GM12891 (cell line): Measurements from ENCODE around the gene ADAM15.
A peak's percentile ranks its signal among the peaks of the same experiment; 100 is the strongest.

Source experiments
- DNase-seq: peaks from one replicate; pipeline ENCODE4 v3.0.0; 2011; ENCODE audit warnings: low spot score; ENCODE audit not compliant: insufficient read length
- FAIRE-seq: peaks from 2 replicates; lab custom pipeline; 2011; peaks lifted over from hg19 to GRCh38; lab: Jason Lieb, UNC
- PAX5 ChIP-seq: IDR thresholded peaks from 2 replicates; pipeline ENCODE4 v1.6.1; 2011; ENCODE audit warnings: low read length, moderate library complexity, mild to moderate bottlenecking; ENCODE audit not compliant: insufficient read depth, severe bottlenecking
- POLR2A ChIP-seq: IDR thresholded peaks from 2 replicates; pipeline ENCODE4 v1.6.1; 2011; ENCODE audit warnings: low read depth, low read length, control low read depth
- POLR2AphosphoS5 ChIP-seq: IDR thresholded peaks from 2 replicates; pipeline ENCODE4 v1.6.1; 2011; ENCODE audit warnings: low read depth, low read length, control low read depth
- POU2F2 ChIP-seq: IDR thresholded peaks from 2 replicates; pipeline ENCODE4 v1.6.1; 2011; ENCODE audit warnings: low read depth, mild to moderate bottlenecking, control low read depth, low read length, moderate library complexity
- SPI1 ChIP-seq: IDR thresholded peaks from 2 replicates; pipeline ENCODE4 v1.6.1; 2011; ENCODE audit warnings: low read depth, low read length, control low read depth
- TAF1 ChIP-seq: IDR thresholded peaks from 2 replicates; pipeline ENCODE4 v1.6.1; 2011; ENCODE audit warnings: low read depth, low read length, control low read depth

Gene ADAM15

GRCh38 chr1:155006601-155007101, 44.5 kb upstream of the ADAM15 start:
- no peak for DNase-seq
- peak; percentile 88 for FAIRE-seq
- no peak for TF ChIP-seq SPI1
- no peak for TF ChIP-seq POLR2AphosphoS5
- no peak for TF ChIP-seq PAX5

DNA sequence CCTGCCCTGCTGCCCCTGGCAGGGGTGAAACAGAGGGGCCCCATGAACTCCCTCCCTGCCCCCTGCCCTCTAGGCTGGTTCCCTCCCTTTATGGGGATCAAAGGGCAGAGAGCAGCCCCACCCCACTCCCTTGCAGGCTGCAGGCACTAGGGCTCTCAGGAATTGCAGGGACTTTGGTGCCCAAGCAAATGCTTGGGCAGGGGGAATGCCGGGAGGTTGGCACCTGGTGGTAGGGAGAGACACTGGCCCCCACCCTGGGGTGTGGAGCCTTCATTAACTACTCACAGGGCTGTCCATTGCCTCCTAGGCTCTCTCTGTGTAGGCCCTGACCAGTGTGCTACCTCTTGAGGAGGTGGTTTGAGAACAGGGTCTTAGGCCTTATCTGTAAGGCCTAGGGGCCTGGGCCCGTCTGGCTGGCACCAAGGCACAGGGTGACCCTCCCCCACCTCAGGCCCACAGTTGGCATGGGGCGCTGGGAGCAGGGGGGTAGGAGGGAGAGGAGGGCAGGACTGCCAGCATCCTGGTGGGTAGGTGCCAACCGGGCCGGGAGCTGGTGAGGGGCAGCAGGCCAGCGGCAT, 43.8 kb upstream of the ADAM15 start:
- FAIRE-seq (no peak), DNase-seq (no peak)
- TF ChIP-seq SPI1 (no peak), PAX5 (no peak), POLR2AphosphoS5 (no peak), POLR2A (no peak), TAF1 (no peak), POU2F2 (no peak)

DNA sequence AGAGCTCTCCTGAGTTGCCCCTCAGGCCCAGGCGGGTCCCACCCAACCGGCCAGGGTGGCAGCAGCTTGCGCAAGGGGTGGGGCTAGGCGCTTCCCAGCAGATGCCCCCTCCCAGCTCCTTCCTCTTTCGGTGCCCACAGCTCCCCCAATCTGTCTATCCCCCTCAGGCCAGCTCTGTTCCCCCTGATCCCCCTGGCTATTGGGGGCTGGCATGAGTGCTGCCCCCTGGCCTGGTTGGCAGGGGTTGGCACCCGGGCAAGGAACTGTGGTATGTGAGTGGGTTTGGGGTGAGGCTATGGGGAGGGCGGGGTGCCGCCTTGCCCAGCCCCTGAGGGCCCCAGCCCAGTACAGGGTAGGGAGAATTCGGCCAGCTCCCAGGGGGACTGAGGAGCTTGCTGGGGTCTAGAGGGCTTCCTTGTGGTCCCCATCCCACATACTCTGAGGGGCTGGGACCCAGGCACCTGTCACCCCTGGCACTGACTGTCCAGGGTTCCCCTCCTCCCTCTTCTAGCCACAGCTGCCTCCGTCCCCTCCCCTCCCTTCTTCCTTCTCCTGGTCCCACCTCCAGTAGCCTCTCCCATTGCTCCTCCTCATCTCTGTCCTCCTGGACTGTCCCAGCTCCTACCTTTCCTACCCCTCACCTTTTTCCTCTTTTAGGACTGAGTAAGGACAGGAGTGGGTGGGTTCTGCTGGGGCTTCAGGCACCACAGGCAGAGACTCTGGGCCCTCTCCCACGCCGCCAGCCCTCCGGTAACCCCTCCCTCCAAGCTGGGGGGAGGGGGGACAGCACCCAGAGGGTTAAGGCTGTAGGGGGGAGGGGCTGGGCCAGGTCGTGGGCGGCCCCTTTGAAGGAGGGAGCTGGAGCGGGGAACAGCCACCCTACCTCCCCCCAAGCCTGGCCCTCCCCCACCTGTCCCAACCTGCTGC, 42.8 kb upstream of the ADAM15 start:
- TF ChIP-seq POLR2A = no peak
- TF ChIP-seq TAF1 = no peak
- TF ChIP-seq POU2F2 = no peak
- no peak for TF ChIP-seq SPI1
- no peak for TF ChIP-seq PAX5
- no peak for TF ChIP-seq POLR2AphosphoS5
- DNase-seq (no peak), FAIRE-seq (no peak)

DNA sequence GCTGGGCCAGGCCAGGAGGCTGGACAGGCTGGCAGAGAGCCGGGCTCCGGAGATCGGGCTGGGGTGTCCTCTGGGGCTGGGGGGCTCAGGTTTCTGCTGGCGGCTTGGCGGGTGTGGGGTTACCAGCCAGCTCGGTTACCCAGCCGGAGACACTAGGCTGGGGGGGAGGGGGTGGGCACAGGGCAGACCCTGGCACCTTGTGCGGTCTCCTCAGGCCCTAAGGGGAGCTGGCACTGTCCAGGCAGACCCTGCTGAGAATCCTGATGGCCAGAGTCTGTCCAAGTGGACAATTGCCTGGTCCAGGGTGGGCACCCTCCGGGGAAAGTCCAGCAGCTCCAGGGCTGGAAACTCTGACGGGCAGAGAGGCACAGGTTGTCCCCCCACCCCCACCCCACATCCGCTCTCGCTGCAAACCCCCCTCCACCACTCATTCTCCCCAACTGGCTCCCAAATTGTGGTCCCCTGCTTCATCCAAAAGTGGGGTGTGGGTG, 41.9 kb upstream of the ADAM15 start:
- TF ChIP-seq SPI1 (no peak), POLR2A (no peak), PAX5 (no peak), POU2F2 (no peak)
- FAIRE-seq (no peak), DNase-seq (no peak)

DNA sequence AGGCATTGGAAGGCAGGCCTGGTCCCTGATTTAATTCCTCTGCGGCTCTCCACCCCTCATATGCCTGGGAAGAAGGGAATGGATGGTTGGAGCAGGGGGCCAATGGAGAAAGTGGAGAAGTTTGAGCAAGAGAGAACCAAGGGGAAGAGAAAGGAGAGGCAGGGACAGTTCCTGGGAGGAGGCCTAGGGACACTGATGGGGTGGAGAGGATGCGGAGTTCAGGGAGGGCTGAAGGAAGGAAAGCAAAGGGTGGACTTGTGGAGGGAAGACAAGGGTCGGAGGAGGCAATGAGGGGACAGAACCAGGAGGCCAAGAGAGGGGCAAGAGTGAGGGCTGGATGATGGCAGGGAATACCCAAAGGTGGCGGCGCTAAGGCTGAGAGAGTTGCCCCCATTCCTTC, 41.4 kb upstream of the ADAM15 start:
- FAIRE-seq (no peak), DNase-seq (no peak)
- TF ChIP-seq POLR2A (no peak), SPI1 (no peak), PAX5 (no peak), POU2F2 (no peak)

DNA sequence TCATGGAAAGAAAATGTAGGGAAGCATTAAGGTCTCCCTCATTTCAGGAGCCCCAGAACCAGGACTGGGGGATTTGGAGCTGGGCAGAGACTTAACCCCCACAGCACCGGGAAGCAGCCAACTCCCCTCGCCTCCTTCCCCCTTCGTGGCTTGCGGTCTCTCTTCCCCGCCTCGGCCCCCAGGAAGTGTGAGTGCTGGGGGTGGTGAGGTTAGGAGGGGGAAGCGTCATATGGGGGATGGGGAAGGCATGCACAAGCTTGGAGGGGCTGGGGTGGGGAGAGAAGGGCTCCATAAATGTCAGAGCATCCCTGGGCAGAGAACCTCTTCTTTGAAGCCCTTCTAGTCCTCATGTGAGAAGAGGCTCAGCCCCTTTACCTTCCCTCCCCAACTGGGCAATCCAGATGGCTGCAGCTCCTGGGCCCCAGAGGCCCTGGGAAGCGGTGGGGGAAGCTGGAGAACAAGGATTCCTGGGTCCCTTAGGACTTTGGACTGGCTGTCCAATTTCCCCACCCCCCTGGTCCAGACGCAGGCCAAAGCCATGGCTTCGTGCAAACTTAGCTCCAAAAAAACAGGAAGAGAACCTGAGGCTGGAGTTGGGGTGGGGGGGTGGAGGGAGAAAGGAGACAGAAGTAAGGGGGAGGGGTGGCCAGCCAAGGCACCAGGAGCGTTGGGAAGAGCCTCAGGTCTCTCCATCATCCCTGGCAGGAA, 40.8 kb upstream of the ADAM15 start:
- FAIRE-seq = peak; percentile 60
- no peak for DNase-seq

GRCh38 chr1:155011004-155011416, 40.1 kb upstream of the ADAM15 start:
- FAIRE-seq = no peak
- no peak for DNase-seq

More for the DNA sequence above, 40.8 kb upstream of the ADAM15 start:
- TF ChIP-seq TAF1 (no peak), PAX5 (no peak), SPI1 (no peak), POLR2AphosphoS5 (no peak), POLR2A (no peak), POU2F2 (no peak)

DNA sequence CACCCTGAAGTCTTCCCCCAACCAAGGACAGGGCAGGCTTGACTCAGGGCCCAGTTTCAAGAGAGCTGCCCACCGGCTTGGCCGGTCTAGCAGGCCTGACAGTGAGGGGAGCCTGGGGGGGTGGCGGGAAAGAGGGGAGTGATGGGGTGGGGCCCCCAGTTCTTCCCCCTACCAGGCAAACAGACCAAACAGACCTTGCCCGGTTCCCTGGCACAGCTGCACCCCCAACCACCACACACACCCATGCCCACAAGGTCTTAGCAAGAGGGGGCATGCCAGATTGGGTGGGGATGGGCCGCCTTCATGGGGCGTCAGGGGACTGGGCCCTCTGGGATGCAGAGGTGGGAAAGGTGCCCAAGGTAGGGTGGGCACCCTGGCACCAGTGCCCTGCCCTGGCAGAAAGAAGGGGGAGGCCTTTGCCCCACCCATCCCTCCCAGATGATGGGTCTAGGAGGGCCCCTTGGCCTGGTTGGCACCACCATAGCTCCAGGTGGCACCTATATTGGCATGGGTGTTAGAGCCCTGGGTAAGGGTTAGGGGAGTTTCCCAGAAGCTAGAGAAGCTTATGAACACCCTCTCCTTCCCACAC, 39.6 kb upstream of the ADAM15 start:
- no peak for DNase-seq
- TF ChIP-seq POLR2A (no peak), POU2F2 (no peak), SPI1 (no peak), POLR2AphosphoS5 (no peak), TAF1 (no peak), PAX5 (no peak)
- no peak for FAIRE-seq

More at GRCh38 chr1:155011004-155011416, 40.1 kb upstream of the ADAM15 start:
- TF ChIP-seq POLR2A (no peak), TAF1 (no peak), POU2F2 (no peak), SPI1 (no peak), POLR2AphosphoS5 (no peak), PAX5 (no peak)

DNA sequence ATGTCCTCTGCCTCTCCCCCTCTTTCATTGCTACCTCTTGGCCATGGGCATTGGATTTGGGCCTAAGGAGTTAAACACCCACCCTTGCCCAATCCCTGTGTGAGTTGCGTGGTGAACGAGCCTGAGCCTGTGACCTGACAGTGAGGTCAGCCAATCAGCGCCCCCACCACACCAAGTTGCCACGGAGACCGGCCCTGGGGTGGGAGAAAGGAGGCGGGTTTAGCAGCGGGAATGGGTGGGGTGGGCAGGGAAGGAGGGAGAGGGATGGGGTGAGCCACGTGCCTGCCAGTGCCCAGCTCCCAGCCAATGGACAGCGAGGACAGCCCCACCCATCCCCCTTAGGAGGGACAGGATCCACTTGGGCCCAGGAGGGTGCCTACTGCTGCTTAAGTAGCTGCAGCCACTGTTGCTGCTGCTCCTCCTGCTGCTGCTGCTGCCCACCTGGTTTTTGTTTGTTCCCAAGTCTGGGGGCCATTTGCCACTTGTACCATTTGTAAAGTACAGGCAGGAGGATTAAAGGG, 39.0 kb upstream of the ADAM15 start:
- FAIRE-seq (no peak), DNase-seq (no peak)
- TF ChIP-seq SPI1 (no peak), POU2F2 (no peak), POLR2AphosphoS5 (no peak), POLR2A (no peak), PAX5 (no peak), TAF1 (no peak)
